B cell (primary cell): ENCODE data around the gene ASXL2. TPM values are rescaled to one million over a fixed set of nuclear protein-coding genes. Genes with fewer than 3 reads are reported as not detected.

ENCODE experiments used
- ATAC-seq: fragments of 200-7000 bp; cut with Tn5 transposase; one replicate; pipeline ENCODE4 v1.10.0; 2021; ENCODE audit warnings: low read depth, mild to moderate bottlenecking, moderate number of reproducible peaks, moderate library complexity
- CTCF ChIA-PET: fragments of 350-600 bp; sonication (Branson Sonifier 250); formaldehyde crosslinking; loops from one replicate; lab custom pipeline; 2021; ENCODE audit warnings: antibody characterized with exemption, inconsistent platforms; lab: Charles Lee
- POLR2A ChIA-PET: fragments of 350-600 bp; sonication (Branson Sonifier 250); formaldehyde crosslinking; loops from one replicate; lab custom pipeline; 2021; ENCODE audit warnings: antibody characterized with exemption; lab: Charles Lee
- DNase-seq: peaks from one replicate; pipeline ENCODE4 v3.0.0; 2013
- H2AFZ ChIP-seq: 2 replicates; pipeline ENCODE4 v1.6.1; 2012; ENCODE audit warnings: mild to moderate bottlenecking, low read depth, low read length; ENCODE audit not compliant: insufficient read depth, poor library complexity, severe bottlenecking
- H3K27ac ChIP-seq, 2 donors: 1 replicate in 1 of 2; 2 replicates in 1 of 2; pipeline ENCODE4 v1.5.1; 2012 to 2013; ENCODE audit warnings: low read length in 2 of 2, mild to moderate bottlenecking in 2 of 2, moderate library complexity in 1 of 2
- H3K27me3 ChIP-seq, 4 experiments: fragments of 200-600 bp in 1 of 4; sonication (generic) in 1 of 4; replicated peaks in 1 of 4; 1 replicate in 2 of 4; 2 replicates in 2 of 4; pipeline versions ENCODE4 v1.6.1 to v1.7.0; 2013 to 2016; ENCODE audit warnings: low read length in 3 of 4, mild to moderate bottlenecking in 2 of 4, mixed read lengths in 1 of 4, moderate library complexity in 1 of 4; ENCODE audit not compliant: insufficient read depth in 4 of 4, control insufficient read depth in 3 of 4; ENCODE audit errors: control extremely low read depth in 1 of 4
- H3K36me3 ChIP-seq, 2 experiments: replicated peaks in 1 of 2; 1 replicate in 1 of 2; 2 replicates in 1 of 2; pipeline versions ENCODE4 v1.6.1 to v1.7.1; 2013; ENCODE audit warnings: low read length in 1 of 2; ENCODE audit not compliant: insufficient read depth in 2 of 2, control insufficient read depth in 1 of 2; ENCODE audit errors: control extremely low read depth in 1 of 2, extremely low read depth in 1 of 2
- H3K4me1 ChIP-seq, 2 donors: fragments of 200-600 bp in 1 of 2; sonication (generic) in 1 of 2; 1 replicate in 1 of 2; 2 replicates in 1 of 2; pipeline versions ENCODE4 v1.5.1 to v1.6.1; 2013 to 2017; ENCODE audit warnings: low read length in 2 of 2; ENCODE audit not compliant: control insufficient read depth in 2 of 2, insufficient read depth in 2 of 2
- H3K4me2 ChIP-seq: replicated peaks from 2 replicates; pipeline ENCODE3; 2012; ENCODE audit warnings: mild to moderate bottlenecking, low read depth, low read length; ENCODE audit not compliant: poor library complexity, severe bottlenecking
- H3K4me3 ChIP-seq, 5 experiments: fragments of 200-600 bp in 1 of 5; sonication (generic) in 1 of 5; 1 replicate in 3 of 5; 2 replicates in 2 of 5; pipeline versions ENCODE4 v1.5.1 to v1.7.0; 2011 to 2016; ENCODE audit warnings: low read length in 4 of 5, mild to moderate bottlenecking in 4 of 5, low read depth in 2 of 5, control low read depth in 1 of 5, moderate library complexity in 1 of 5; ENCODE audit not compliant: insufficient read depth in 1 of 5; ENCODE audit errors: control extremely low read depth in 1 of 5, extremely low read depth in 1 of 5
- H3K79me2 ChIP-seq: fragments of 200-600 bp; sonication (generic); one replicate; pipeline ENCODE4 v1.6.0; 2016; ENCODE audit warnings: low read length; ENCODE audit not compliant: control insufficient read depth, insufficient read depth
- H3K9ac ChIP-seq: fragments of 200-600 bp; sonication (generic); 2 replicates; pipeline ENCODE4 v1.6.1; 2017; ENCODE audit warnings: mild to moderate bottlenecking, low read length, moderate library complexity
- H3K9me3 ChIP-seq, 3 donors: one replicate each; pipeline versions ENCODE4 v1.6.1 to v1.7.1; 2013; ENCODE audit warnings: low read length in 2 of 3; ENCODE audit not compliant: control insufficient read depth in 2 of 3, insufficient read depth in 1 of 3; ENCODE audit errors: control extremely low read depth in 1 of 3
- H4K20me1 ChIP-seq: 2 replicates; pipeline ENCODE4 v1.6.0; 2012; ENCODE audit warnings: mild to moderate bottlenecking, low read length; ENCODE audit not compliant: insufficient read depth, control insufficient read depth, poor library complexity, severe bottlenecking
- H3K27ac Mint-ChIP-seq: one replicate; pipeline ENCODE4 v1.8.0; 2021; ENCODE audit warnings: mixed read lengths
- H3K27me3 Mint-ChIP-seq: one replicate; pipeline ENCODE4 v1.8.0; 2021; ENCODE audit warnings: mixed read lengths
- H3K4me1 Mint-ChIP-seq: one replicate; pipeline ENCODE4 v1.8.0; 2021; ENCODE audit warnings: mixed read lengths
- H3K4me3 Mint-ChIP-seq: one replicate; pipeline ENCODE4 v1.8.0; 2021; ENCODE audit warnings: mixed read lengths
- H3K9me3 Mint-ChIP-seq: one replicate; pipeline ENCODE4 v1.8.0; 2022; ENCODE audit warnings: mixed read lengths; ENCODE audit not compliant: insufficient read depth
- EZH2 ChIP-seq: IDR thresholded peaks from 2 replicates; pipeline ENCODE4 v1.6.1; 2012; ENCODE audit warnings: borderline replicate concordance, low read depth, mild to moderate bottlenecking, moderate library complexity, low read length; ENCODE audit not compliant: insufficient read depth, poor library complexity, severe bottlenecking
- WGBS: methylation state at CpG from one replicate; pipeline ENCODE4 v1.1.5; 2013; ENCODE audit warnings: missing lambda C conversion rate; ENCODE audit not compliant: insufficient coverage; 5-methylcytosine and 5-hydroxymethylcytosine counted together
- intact Hi-C: fragments of 100-400 bp; cut with micrococcal nuclease; formaldehyde crosslinking; loops from one replicate; pipeline ENCODE4 v1.10.0; 2022
- polyA plus RNA-seq: library from polyadenylated mRNA; depleted of rRNA; stranded (reverse); fragments of >200 nt; gene quantifications from 2 replicates; pipeline ENCODE4 v1.2.3, GENCODE V29; 2012
- total RNA-seq, 2 donors: library from RNA; stranded (reverse); fragments of 120-200 nt in 1 of 2; gene quantifications; 1 replicate in 1 of 2; 2 replicates in 1 of 2; pipeline versions ENCODE4 v1.2.3 to v1.2.4, GENCODE V29; 2013 to 2022
- TF ChIP-seq, protein P1 (sequence below): fragments of 200-600 bp; IDR thresholded peaks from one replicate; pipeline ENCODE4 v1.8.0; 2022; ENCODE audit warnings: antibody characterized with exemption, mild to moderate bottlenecking

ASXL2 gene
- total and polyA plus RNA-seq, 2 donors (not counting 1 experiment from before 2014, with no cell fraction given): 7.6 to 55.0 TPM

DNA sequence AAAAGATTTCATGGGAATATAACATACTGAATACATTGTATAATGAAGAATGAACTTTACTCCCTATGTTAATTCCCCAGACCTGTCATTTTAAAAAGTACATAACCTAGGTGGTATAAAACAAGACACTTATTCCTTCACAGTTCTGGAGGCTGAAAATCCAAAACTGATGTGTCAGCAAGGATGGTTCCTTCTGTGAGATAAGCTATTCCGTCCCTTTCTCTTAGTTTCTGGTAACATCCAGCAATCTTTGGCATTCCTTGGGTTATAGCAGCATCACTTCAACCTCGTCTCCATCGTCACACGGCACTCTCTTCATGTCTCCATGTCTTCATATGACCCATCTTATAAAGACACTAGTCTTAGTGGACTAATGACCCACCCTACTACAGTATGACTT, 93.9 kb downstream of the ASXL2 start:
- H3K4me3 ChIP-seq: no peak overlapping the region
- no peak overlapping the region for H3K27ac ChIP-seq
- H3K79me2 ChIP-seq: no peaks in the 10 kb centered on the region
- H3K27me3 ChIP-seq: no peaks in the 10 kb centered on the region
- intact Hi-C loops: no loop called here
- ChIA-PET POLR2A (no interaction called here), CTCF (no interaction called here)
- no peak overlapping the region for H3K4me2 ChIP-seq
- Mint-ChIP-seq H3K27me3 (no peaks in the 10 kb centered on the region), H3K27ac (no peak overlapping the region), H3K4me1 (no peaks in the 10 kb centered on the region), H3K9me3 (no peaks in the 10 kb centered on the region), H3K4me3 (no peak overlapping the region)
- no peak overlapping the region for H2AFZ ChIP-seq
- H3K9me3 ChIP-seq: no peaks in the 10 kb centered on the region
- no peak overlapping the region for H3K9ac ChIP-seq
- DNase-seq (no peak), ATAC-seq (no peak)
- H3K36me3 ChIP-seq: peaks cover 0 to 8% of the 10 kb centered on the region in 2 experiments
- H3K4me1 ChIP-seq: no peaks in the 10 kb centered on the region
- no peaks in the 10 kb centered on the region for H4K20me1 ChIP-seq
- TF ChIP-seq EZH2: no peak
- TF ChIP-seq, protein P1, sequence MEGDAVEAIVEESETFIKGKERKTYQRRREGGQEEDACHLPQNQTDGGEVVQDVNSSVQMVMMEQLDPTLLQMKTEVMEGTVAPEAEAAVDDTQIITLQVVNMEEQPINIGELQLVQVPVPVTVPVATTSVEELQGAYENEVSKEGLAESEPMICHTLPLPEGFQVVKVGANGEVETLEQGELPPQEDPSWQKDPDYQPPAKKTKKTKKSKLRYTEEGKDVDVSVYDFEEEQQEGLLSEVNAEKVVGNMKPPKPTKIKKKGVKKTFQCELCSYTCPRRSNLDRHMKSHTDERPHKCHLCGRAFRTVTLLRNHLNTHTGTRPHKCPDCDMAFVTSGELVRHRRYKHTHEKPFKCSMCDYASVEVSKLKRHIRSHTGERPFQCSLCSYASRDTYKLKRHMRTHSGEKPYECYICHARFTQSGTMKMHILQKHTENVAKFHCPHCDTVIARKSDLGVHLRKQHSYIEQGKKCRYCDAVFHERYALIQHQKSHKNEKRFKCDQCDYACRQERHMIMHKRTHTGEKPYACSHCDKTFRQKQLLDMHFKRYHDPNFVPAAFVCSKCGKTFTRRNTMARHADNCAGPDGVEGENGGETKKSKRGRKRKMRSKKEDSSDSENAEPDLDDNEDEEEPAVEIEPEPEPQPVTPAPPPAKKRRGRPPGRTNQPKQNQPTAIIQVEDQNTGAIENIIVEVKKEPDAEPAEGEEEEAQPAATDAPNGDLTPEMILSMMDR: no peak
- 100% methylated on average over 4 of the region's 4 CpGs for WGBS

DNA sequence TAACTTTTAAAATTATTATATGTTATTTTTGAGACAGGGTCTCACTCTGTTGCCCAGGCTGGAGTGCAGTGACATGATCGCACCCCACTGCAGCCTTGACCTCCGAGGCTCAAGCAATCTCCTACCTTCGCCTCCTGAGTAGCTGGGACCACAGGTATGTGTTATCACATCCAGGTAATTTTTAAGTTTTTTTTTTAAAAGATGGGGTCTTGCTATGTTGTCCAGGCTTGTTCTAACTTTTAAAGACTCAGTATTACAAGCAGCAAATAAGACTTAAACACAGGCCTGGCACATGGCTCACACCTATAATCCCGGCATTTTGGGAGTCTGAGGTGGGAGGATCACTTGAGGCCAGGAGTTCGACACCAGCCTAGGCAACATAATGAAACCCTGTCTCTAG, 101.2 kb downstream of the ASXL2 start:
- H3K9ac ChIP-seq: no peak overlapping the region
- no peaks in the 10 kb centered on the region for H3K9me3 ChIP-seq
- WGBS: 100% methylated on average over 2 of the region's 5 CpGs
- no peak overlapping the region for H2AFZ ChIP-seq
- H3K27ac ChIP-seq: no peak overlapping the region
- H3K36me3 ChIP-seq: peaks cover 0 to 7% of the 10 kb centered on the region in 2 experiments
- no peak overlapping the region for H3K4me3 ChIP-seq
- ChIA-PET CTCF (no interaction called here), POLR2A (no interaction called here)
- intact Hi-C loops: no loop called here
- no peaks in the 10 kb centered on the region for H3K27me3 ChIP-seq
- H3K4me3 Mint-ChIP-seq: no peak overlapping the region
- H4K20me1 ChIP-seq: no peaks in the 10 kb centered on the region
- no peaks in the 10 kb centered on the region for H3K27me3 Mint-ChIP-seq
- ATAC-seq: no peak
- no peak for DNase-seq
- no peak overlapping the region for H3K27ac Mint-ChIP-seq
- no peaks in the 10 kb centered on the region for H3K4me1 ChIP-seq
- no peak for TF ChIP-seq EZH2
- TF ChIP-seq, protein P1: no peak
- no peaks in the 10 kb centered on the region for H3K79me2 ChIP-seq
- H3K4me1 Mint-ChIP-seq: peaks cover 2% of the 10 kb centered on the region
- H3K4me2 ChIP-seq: no peak overlapping the region
- no peaks in the 10 kb centered on the region for H3K9me3 Mint-ChIP-seq
